ENCODE measurements around the gene MLEC.

Gene MLEC

GRCh38 chr12:120744922-120745493 lies 58.1 kb downstream of the MLEC start:
- no peak overlapping the region for H3K9ac ChIP-seq (ENCODE audit: low read length in 2 of 2)
- no peak overlapping the region for H3K27ac ChIP-seq (ENCODE audit: low read length)
- no peaks in the 10 kb centered on the region for H3K27me3 ChIP-seq (ENCODE audit: control insufficient read depth in 1 of 2, insufficient read depth in 2 of 2, low read length in 2 of 2)
- H3K9me3 ChIP-seq (ENCODE audit: control insufficient read depth in 2 of 2, low read length in 2 of 2) = no peaks in the 10 kb centered on the region
- no peak overlapping the region for H3K4me3 ChIP-seq (ENCODE audit: low read length in 2 of 2)
- no peaks in the 10 kb centered on the region for H3K36me3 ChIP-seq (ENCODE audit: control insufficient read depth in 2 of 2, insufficient read depth in 2 of 2, low read length in 2 of 2)
- H3K4me1 ChIP-seq (ENCODE audit: control insufficient read depth, insufficient read depth, low read length) = no peaks in the 10 kb centered on the region

DNA sequence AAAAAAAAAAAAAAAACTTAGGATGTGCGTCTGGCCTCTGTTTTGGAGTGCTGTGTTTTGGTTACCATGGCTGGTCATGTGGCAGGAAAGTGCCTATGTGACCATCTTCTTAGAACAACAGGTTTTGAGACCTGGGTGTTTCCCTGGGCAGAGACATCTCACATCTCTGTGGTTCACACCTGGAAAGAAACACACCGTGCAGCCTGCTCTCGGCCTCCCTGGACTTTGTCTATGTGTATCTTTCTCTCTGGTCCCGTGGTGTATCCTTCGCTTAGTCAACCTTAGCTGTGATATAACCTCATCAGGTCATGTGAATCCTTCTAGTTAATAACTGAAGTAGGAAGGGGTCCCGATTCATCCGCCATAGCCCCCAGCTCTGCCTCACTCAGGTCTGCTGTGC lies 61.3 kb downstream of the MLEC start:
- Histone ChIP-seq H3K9me3 (ENCODE audit: control insufficient read depth in 2 of 2, low read length in 2 of 2) (no peaks in the 10 kb centered on the region), H3K4me1 (ENCODE audit: control insufficient read depth, insufficient read depth, low read length) (no peaks in the 10 kb centered on the region), H3K27ac (ENCODE audit: low read length) (no peak overlapping the region), H3K4me3 (ENCODE audit: low read length in 2 of 2) (no peak overlapping the region), H3K27me3 (ENCODE audit: control insufficient read depth in 1 of 2, insufficient read depth in 2 of 2, low read length in 2 of 2) (no peaks in the 10 kb centered on the region), H3K9ac (ENCODE audit: low read length in 2 of 2) (no peak overlapping the region), H3K36me3 (ENCODE audit: control insufficient read depth in 2 of 2, insufficient read depth in 2 of 2, low read length in 2 of 2) (no peaks in the 10 kb centered on the region)

DNA sequence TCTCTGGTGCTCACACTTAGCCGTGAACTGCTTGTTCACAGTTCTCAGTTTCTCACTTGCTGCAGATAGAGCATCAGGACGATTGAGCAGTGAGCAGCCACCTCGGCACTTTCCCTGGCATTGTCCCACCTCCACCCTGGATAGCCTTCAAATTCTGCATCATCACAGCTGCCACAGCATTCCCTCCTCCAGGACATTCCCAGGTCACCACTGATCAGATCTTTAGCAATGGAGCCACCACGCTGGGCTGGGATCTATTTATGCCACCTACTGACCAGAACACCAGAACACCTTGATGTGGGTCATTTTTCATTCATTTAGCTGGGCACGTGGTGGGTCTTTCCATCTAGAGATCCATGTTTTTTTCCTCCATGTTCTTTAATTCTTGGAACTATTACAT lies 62.3 kb downstream of the MLEC start:
- H3K27me3 ChIP-seq (ENCODE audit: control insufficient read depth in 1 of 2, insufficient read depth in 2 of 2, low read length in 2 of 2) = no peaks in the 10 kb centered on the region
- no peak overlapping the region for H3K4me3 ChIP-seq (ENCODE audit: low read length in 2 of 2)
- no peaks in the 10 kb centered on the region for H3K4me1 ChIP-seq (ENCODE audit: control insufficient read depth, insufficient read depth, low read length)
- H3K36me3 ChIP-seq (ENCODE audit: control insufficient read depth in 2 of 2, insufficient read depth in 2 of 2, low read length in 2 of 2) = no peaks in the 10 kb centered on the region
- no peak overlapping the region for H3K9ac ChIP-seq (ENCODE audit: low read length in 2 of 2)
- H3K27ac ChIP-seq (ENCODE audit: low read length) = no peak overlapping the region
- H3K9me3 ChIP-seq (ENCODE audit: control insufficient read depth in 2 of 2, low read length in 2 of 2) = no peaks in the 10 kb centered on the region

DNA sequence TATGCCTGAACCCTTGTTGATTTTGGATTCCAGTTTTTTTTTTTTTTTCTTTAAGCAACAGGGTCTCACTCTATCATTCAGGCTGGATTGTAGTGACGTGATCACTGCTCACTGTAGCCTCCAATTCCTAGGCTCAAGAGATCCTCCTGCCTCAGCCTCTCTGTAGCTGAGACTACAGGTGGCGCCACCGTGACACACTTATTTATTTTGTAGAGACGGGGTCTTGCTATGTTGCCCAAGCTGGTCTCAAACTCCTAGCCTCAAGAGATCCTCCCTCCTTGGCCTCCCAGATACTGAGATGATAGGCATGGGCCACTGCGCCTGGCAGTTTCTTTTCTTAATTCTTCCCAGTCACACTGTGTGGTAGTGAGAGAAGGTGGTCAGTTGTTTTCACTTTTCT lies 63.9 kb downstream of the MLEC start:
- Histone ChIP-seq H3K9me3 (ENCODE audit: control insufficient read depth in 2 of 2, low read length in 2 of 2) (no peaks in the 10 kb centered on the region), H3K4me3 (ENCODE audit: low read length in 2 of 2) (no peak overlapping the region), H3K4me1 (ENCODE audit: control insufficient read depth, insufficient read depth, low read length) (no peaks in the 10 kb centered on the region), H3K9ac (ENCODE audit: low read length in 2 of 2) (no peak overlapping the region), H3K27me3 (ENCODE audit: control insufficient read depth in 1 of 2, insufficient read depth in 2 of 2, low read length in 2 of 2) (no peaks in the 10 kb centered on the region), H3K27ac (ENCODE audit: low read length) (no peak overlapping the region), H3K36me3 (ENCODE audit: control insufficient read depth in 2 of 2, insufficient read depth in 2 of 2, low read length in 2 of 2) (no peaks in the 10 kb centered on the region)

DNA sequence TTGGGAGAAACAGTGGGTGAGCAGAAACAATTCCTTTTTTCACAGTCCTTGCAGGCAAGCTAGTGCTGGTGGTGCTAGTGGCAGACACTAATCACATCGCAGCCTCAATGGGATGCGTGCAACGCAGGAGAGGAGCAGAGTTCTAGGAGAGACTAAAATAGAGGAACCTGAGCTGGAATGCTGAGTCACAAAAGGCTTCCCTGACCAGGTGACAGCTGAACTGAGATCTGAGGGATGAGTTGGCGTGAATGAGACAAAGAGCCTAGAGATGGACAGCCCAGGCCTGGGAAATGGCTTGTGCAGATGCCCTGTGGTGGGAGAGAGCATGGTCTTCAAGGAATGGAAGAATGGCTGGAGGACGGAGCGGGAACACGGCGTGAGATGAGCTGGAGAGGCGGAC lies 64.4 kb downstream of the MLEC start:
- no peaks in the 10 kb centered on the region for H3K36me3 ChIP-seq (ENCODE audit: control insufficient read depth in 2 of 2, insufficient read depth in 2 of 2, low read length in 2 of 2)
- H3K9me3 ChIP-seq (ENCODE audit: control insufficient read depth in 2 of 2, low read length in 2 of 2) = no peaks in the 10 kb centered on the region
- no peaks in the 10 kb centered on the region for H3K4me1 ChIP-seq (ENCODE audit: control insufficient read depth, insufficient read depth, low read length)
- no peak overlapping the region for H3K27ac ChIP-seq (ENCODE audit: low read length)
- H3K9ac ChIP-seq (ENCODE audit: low read length in 2 of 2) = no peak overlapping the region
- H3K4me3 ChIP-seq (ENCODE audit: low read length in 2 of 2) = no peak overlapping the region
- H3K27me3 ChIP-seq (ENCODE audit: control insufficient read depth in 1 of 2, insufficient read depth in 2 of 2, low read length in 2 of 2) = no peaks in the 10 kb centered on the region

Measured in stomach smooth muscle (tissue), 2 donors.